ENCODE results near the gene L2HGDH.
A peak's percentile ranks its signal among the peaks of the same experiment; 100 is the strongest.

Gene L2HGDH

DNA sequence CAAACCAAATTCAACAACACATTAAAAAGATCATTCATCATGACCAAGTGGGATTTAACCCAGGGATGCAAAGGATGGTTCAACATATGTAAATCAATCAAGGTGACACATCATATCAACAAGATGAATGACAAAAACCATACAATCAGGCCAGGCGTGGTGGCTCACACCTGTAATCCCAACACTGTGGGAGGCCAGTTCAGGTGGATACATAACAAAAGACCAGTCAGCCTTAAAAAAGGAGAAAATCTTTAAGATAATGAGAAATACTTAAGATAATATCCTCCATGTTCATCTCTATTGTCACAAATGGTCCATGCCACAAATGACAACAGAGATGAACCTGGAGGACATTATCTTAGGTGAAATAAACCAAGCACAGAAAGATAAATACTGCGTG, 12.4 kb downstream of the L2HGDH start:
- FAIRE-seq, result no peak

GRCh38 chr14:50290306-50290705, 21.7 kb downstream of the L2HGDH start:
- FAIRE-seq, result no peak

More for the DNA sequence above, 12.4 kb downstream of the L2HGDH start:
- no peak for DNase-seq (ENCODE audit: insufficient read length, low spot score)

DNA sequence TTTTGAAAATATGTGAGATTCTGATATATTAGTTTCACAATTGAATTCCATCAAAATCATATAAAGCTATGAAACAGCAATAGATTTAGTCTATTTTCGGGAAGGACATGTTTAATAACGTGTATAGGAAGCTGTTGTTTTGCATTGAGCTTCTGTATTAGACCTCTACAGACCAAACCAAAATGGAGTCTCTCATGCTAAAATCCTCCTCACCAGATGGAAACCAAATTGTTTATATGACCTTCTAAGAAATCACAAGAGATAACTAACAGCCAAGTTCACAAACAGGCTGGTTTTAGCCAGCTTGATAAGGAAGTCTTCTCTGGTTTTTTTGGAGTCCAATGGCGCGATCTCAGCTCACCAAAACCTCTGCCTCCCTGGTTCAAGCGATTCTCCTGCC, 23.9 kb downstream of the L2HGDH start:
- no peak for FAIRE-seq
- DNase-seq (ENCODE audit: insufficient read length, low spot score), result no peak

More at GRCh38 chr14:50290306-50290705, 21.7 kb downstream of the L2HGDH start:
- DNase-seq (ENCODE audit: insufficient read length, low spot score), result no peak

DNA sequence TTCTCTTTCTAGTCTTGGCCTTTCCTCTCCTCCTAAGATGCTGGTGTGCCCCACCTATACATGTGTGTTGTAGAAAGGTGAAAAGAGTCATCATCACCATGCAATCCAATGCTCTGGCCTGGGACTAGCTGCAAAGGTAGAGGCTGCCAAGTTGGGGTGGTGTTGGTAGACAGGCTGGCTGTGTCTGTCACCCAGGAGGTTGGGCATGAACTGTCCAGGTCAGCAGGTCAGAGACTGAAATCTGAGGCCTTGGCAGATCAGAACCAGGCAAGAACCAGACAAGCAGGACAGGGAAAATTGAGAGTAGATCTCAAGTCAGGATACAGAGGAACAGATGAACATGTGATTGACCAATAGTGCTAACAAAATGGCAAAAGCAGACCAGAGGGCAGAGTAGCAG, 26.2 kb downstream of the L2HGDH start:
- DNase-seq (ENCODE audit: insufficient read length, low spot score), result no peak
- FAIRE-seq, result no peak

GRCh38 chr14:50272498-50272897, 39.5 kb downstream of the L2HGDH start:
- FAIRE-seq, result no peak
- DNase-seq (ENCODE audit: insufficient read length, low spot score), result no peak

DNA sequence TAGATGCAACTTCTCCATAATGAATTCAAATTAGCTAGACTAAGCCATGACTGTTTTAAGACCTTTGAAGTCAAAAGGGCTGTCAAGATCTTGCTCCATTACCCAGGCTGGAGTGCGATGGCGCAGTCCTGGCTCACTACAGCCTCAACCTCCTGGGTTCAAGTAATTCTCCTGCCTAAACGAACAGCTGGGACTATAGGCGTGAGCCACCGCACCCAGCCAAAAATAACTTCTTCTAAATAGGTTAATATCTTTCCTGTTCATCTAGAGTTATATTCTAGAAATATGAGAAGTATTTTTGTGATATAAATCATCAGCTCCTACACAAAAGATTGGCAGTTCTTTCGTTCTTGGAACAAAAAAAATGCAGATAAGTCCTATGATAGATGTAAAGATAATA, 41.1 kb downstream of the L2HGDH start:
- DNase-seq (ENCODE audit: insufficient read length, low spot score) (no peak), FAIRE-seq (no peak)

GRCh38 chr14:50265029-50265428, 47.0 kb downstream of the L2HGDH start:
- FAIRE-seq, result no peak

DNA sequence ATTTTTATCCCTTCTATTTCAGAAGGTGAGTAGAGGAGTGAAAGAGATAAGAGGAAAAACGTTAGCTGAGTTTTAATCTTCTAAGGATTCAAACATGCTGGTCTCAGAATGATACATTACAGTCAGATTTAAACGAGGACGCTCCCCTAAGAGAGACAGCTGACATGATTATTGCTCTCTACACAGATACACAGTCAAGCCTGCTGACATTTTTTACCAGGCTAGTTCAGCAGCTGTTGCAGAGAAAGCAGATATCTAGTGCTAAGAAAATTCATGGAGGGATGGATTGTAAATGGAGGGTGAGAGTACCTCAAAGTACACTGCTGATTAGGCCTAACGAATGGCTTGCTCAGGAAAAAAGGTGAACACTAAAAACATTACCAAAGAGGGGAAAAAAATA, 48.7 kb downstream of the L2HGDH start:
- DNase-seq (ENCODE audit: insufficient read length, low spot score) (no peak), FAIRE-seq (no peak)

More at GRCh38 chr14:50265029-50265428, 47.0 kb downstream of the L2HGDH start:
- DNase-seq (ENCODE audit: insufficient read length, low spot score), result no peak

DNA sequence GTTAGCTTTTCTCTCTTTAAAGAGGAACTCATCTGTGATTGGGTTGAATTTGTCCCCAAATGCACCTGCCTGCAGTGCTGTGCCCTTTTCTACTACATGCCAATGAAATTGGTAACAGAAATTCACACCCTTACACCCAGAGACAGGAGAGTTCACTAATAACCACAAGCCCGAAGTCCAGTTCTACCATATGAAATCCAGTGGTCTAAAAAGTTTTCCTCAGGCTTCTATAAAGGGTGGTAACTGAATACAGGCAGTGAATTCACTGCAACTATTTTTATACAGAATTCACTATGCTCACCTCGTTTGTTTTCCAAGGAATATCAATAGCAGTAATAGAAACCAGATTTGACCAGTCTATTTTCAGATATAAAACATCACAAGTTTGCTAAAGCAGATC, 49.2 kb downstream of the L2HGDH start:
- DNase-seq (ENCODE audit: insufficient read length, low spot score), result no peak
- FAIRE-seq, result no peak

- DNase-seq (ENCODE audit: insufficient read length, low spot score) (peak; percentile 19), FAIRE-seq (peak; percentile 58)
These were observed 51.5 kb downstream of the L2HGDH start for GRCh38 chr14:50260511-50260910.

- DNase-seq (ENCODE audit: insufficient read length, low spot score) (no peak), FAIRE-seq (no peak)
These were observed 52.0 kb downstream of the L2HGDH start for GRCh38 chr14:50260072-50260471.

DNA sequence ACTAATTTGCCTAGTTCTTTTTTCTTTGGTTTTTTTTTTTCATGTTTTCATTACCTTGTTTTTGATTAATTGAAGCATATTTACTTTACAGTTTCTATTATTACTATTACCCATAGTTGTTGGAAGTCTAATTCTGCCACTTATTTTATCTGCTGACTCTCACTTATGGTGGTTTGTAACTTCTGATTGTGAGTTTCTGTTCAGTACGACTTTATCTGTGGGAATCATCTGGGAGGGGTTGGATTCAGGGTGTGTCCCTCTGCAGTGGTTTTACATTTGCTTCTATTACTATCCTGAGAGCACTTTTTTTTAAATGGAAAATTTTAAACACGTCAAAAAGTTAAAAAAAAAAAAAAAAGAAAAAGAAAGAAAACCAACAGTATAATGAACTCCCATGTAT, 54.3 kb downstream of the L2HGDH start:
- DNase-seq (ENCODE audit: insufficient read length, low spot score), result no peak
- no peak for FAIRE-seq

- FAIRE-seq (no peak), DNase-seq (ENCODE audit: insufficient read length, low spot score) (no peak)
These were observed 57.8 kb downstream of the L2HGDH start for GRCh38 chr14:50254248-50254647.

DNA sequence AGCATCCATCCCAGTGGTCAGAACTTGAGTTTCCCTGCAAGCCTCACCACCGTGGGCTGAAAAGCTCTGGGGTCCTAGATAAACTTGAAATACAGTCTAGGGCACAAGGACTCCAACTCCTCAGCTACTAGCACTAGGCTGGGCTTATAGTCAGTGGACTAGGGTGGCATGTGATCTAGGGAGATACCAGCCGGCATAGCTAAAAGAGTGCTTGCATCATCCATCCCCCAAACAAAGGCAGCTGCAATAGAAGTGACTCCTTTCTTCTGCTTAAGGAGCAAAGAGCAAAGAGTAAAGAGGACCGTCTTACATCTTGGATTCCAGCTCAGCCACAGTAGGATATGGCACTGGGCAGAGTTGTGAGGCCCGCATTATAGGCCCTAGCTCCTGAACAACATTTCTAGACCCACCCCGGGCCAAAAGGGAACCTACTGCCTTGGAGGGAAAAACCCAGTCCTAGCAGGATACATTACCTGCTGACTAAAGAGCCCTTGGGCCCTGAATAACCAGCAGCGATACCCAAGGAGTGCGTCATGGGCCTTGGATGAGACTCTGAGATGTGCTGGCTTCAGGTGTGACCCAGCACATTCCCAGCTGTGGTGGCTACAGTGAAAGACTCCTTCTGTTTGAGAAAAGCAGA, 62.8 kb downstream of the L2HGDH start:
- FAIRE-seq (no peak), DNase-seq (ENCODE audit: insufficient read length, low spot score) (no peak)

- FAIRE-seq, result no peak
These were observed 64.8 kb downstream of the L2HGDH start for GRCh38 chr14:50247245-50247644.

GRCh38 chr14:50242566-50243310, 69.3 kb downstream of the L2HGDH start:
- DNase-seq (ENCODE audit: insufficient read length, low spot score), result no peak
- no peak for FAIRE-seq

More at GRCh38 chr14:50247245-50247644, 64.8 kb downstream of the L2HGDH start:
- DNase-seq (ENCODE audit: insufficient read length, low spot score), result no peak

GRCh38 chr14:50242096-50242495, 69.9 kb downstream of the L2HGDH start:
- DNase-seq (ENCODE audit: insufficient read length, low spot score) (no peak), FAIRE-seq (no peak)

DNA sequence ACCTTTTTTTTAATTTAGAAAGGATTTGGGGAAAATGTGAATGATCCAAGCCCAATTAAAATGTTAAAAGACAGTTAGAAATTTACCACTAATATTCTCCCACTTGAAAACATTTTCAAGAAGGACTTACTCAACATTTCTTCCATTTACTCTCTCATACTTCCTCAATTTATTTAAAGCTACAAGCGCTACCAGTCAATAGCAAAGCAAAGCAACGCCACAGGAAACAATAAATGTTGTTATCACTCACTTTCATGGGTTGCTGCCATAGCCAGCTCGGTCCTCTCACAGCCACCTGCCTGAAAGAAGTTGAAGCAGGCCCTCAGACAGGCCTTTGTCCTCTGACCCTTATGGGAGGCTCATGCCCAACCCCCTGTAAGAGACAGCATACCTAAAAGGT, 74.6 kb downstream of the L2HGDH start:
- DNase-seq (ENCODE audit: insufficient read length, low spot score), result no peak
- no peak for FAIRE-seq

DNA sequence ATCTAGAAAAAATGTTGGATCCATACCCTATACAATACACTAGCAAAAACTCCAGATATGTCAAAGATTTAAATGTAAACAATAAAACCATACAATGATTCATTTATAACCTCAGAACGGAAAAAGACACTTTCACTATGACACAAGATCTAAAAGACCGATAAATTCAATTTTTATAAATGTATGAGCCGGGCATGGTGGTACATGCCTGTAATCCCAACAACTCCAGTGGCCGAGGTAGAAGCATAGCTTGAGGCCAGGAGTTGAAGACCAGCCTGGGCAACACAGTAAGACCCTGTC, 78.1 kb downstream of the L2HGDH start:
- no peak for DNase-seq (ENCODE audit: insufficient read length, low spot score)
- no peak for FAIRE-seq

DNA sequence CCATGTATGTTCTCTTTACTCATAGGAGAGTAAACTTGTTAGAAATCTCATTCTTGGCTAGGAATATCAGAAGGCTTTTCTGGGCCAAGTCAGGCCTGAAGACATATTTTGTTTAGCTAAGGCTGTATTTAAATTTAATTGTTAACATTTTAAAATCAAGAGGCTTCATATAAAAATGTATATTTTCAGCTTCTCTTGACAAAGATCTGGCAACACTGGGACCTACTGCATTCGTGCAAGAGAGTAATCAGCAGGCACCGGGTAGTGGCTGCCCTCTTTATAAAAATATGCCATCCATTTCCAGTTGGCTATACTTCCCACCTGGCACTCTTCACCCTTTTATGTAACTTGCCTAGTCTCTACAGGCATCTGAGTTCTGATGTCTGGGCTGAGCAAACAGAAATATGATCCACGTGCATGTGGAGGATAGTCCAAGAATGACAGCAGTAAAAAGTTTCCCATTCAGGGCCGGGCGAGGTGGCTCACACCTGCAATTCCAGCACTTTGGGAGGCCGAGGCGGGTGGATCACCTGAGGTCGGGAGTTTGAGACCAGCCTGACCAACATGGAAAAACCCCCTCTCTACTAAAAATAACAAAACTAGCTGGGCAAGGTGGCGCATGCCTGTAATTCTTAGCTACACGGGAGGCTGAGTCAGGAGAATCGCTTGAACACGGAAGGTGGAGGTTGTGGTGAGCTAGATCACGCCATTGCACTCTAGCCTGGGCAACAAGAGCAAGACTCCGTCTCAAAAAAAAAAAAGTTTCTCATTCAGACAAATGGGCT, 78.7 kb downstream of the L2HGDH start:
- no peak for DNase-seq (ENCODE audit: insufficient read length, low spot score)
- FAIRE-seq, result no peak

GRCh38 chr14:50232276-50232642, 79.8 kb downstream of the L2HGDH start:
- no peak for FAIRE-seq
- no peak for DNase-seq (ENCODE audit: insufficient read length, low spot score)
